ENCODE data around the gene GRIP2. TPM values are rescaled to one million over a fixed set of nuclear protein-coding genes. Genes with fewer than 3 reads are reported as not detected.

Gene GRIP2
- total and polyA plus RNA-seq, 2 donors (not counting 3 experiments of a cell fraction or from before 2014, with no cell fraction given): not detected

DNA sequence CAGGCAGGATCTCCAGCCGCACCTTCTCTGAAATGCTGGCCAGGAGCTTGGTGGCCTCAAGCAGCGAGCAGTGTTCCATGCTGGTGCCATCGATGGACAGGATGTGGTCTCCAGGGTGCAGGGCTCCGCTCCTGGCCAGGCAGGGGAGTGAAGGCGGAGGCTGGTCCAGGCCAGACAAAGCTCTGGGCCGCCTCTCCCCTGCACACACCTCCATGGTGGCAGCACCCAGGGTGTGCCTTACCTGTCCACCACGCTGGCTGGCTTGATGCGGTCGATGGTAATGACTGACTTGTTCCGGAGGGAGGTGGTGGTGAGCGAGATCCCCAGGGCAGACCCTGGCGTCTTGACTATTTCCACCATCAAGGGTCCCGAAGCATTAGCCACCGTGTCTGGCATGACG lies 20.0 kb downstream of the GRIP2 start:
- no peak for FAIRE-seq
- Histone ChIP-seq H3K4me2 (ENCODE audit: insufficient read depth, low read length) (no peak overlapping the region), H2AFZ (ENCODE audit: low read depth, low read length) (no peak overlapping the region), H3K36me3 (ENCODE audit: control insufficient read depth in 2 of 2, extremely low read depth in 1 of 2, insufficient read depth in 2 of 2, low read length in 2 of 2) (no peaks in the 10 kb centered on the region), H3K9ac (replicated peaks; ENCODE audit: extremely low read depth, insufficient read depth, low read length) (no peak overlapping the region), H3K9me1 (replicated peaks; ENCODE audit: control insufficient read depth, extremely low read depth, insufficient read depth, low read length) (no peaks in the 10 kb centered on the region), H3K27me3 (ENCODE audit: control insufficient read depth in 2 of 2, insufficient read depth in 2 of 2, low read length in 2 of 2) (no peaks in the 10 kb centered on the region), H3K9me3 (replicated peaks; ENCODE audit: control insufficient read depth, insufficient read depth, low read length) (no peaks in the 10 kb centered on the region), H3K4me3 (replicated peaks in 1 of 3; ENCODE audit: insufficient read depth in 1 of 3, low read depth in 1 of 3, low read length in 3 of 3) (no peak overlapping the region), H4K20me1 (replicated peaks; ENCODE audit: control insufficient read depth, extremely low read depth, insufficient read depth, low read length) (no peaks in the 10 kb centered on the region), H3K79me2 (ENCODE audit: control insufficient read depth, insufficient read depth, low read length) (no peaks in the 10 kb centered on the region), H3K4me1 (ENCODE audit: control insufficient read depth, extremely low read depth, insufficient read depth, low read length) (no peaks in the 10 kb centered on the region), H3K27ac (ENCODE audit: insufficient read depth, low read depth, low read length) (no peak overlapping the region)
- CTCF ChIA-PET: interaction anchor here (0.8 to 1.3 kb wide), 2 partner anchors 8 to 635 kb away, joined by 3 to 4 read pairs; no protein-coding TSS in a partner anchor
- no peak for TF ChIP-seq GATA2 (IDR thresholded peaks at IDR 0.05; ENCODE audit: insufficient read depth, insufficient read length, low read depth, low read length)
- TF ChIP-seq EZH2 (IDR thresholded peaks at IDR 0.05; ENCODE audit: borderline replicate concordance, low read depth, low read length, severe bottlenecking): no peak
- TF ChIP-seq FOS (IDR thresholded peaks at IDR 0.05; ENCODE audit: borderline replicate concordance, insufficient read depth, low read length): no peak
- TF ChIP-seq, protein P1, sequence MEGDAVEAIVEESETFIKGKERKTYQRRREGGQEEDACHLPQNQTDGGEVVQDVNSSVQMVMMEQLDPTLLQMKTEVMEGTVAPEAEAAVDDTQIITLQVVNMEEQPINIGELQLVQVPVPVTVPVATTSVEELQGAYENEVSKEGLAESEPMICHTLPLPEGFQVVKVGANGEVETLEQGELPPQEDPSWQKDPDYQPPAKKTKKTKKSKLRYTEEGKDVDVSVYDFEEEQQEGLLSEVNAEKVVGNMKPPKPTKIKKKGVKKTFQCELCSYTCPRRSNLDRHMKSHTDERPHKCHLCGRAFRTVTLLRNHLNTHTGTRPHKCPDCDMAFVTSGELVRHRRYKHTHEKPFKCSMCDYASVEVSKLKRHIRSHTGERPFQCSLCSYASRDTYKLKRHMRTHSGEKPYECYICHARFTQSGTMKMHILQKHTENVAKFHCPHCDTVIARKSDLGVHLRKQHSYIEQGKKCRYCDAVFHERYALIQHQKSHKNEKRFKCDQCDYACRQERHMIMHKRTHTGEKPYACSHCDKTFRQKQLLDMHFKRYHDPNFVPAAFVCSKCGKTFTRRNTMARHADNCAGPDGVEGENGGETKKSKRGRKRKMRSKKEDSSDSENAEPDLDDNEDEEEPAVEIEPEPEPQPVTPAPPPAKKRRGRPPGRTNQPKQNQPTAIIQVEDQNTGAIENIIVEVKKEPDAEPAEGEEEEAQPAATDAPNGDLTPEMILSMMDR (IDR thresholded peaks at IDR 0.05; ENCODE audit: extremely low read depth in 1 of 2, insufficient read depth in 1 of 2, low read depth in 1 of 2, low read length in 2 of 2): no peak
- TF ChIP-seq POLR2A (IDR thresholded peaks at IDR 0.05; ENCODE audit: low read depth, low read length): no peak
- dilution Hi-C loops (cut with MboI; ENCODE audit: extremely low pct_ligation_motif_present, low sequenced_read_pairs) (no loop called here), intact Hi-C loops (cut with micrococcal nuclease) (no loop called here)
- BruUV-seq (replicated peaks): no TSS peak
- POLR2A ChIA-PET: no interaction called here
- no peak for DNase-seq (ENCODE audit: low read depth, low spot score)

DNA sequence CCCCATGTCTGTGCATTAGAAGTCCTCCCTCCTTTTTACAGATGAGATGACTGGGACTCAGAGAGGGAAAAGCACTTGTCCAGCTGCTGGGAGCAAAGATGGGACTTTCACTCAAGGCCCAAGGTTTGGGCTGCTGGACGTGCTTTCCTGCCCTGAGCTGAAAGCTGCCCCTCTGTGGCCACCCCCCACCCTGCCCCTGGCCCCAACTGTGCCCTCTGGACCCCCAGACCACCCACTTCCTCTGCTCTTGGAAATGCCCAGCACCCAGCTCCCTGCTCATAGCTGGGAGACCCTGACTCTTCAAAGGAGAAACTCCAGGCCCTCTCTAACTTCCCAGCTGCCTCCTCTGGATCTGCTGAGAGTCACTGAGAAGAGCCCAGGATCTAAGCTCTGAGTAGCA lies 20.7 kb downstream of the GRIP2 start:
- H3K27ac ChIP-seq (ENCODE audit: insufficient read depth, low read depth, low read length): no peak overlapping the region
- no peak overlapping the region for H3K9ac ChIP-seq (replicated peaks; ENCODE audit: extremely low read depth, insufficient read depth, low read length)
- no peaks in the 10 kb centered on the region for H3K79me2 ChIP-seq (ENCODE audit: control insufficient read depth, insufficient read depth, low read length)
- no peaks in the 10 kb centered on the region for H4K20me1 ChIP-seq (replicated peaks; ENCODE audit: control insufficient read depth, extremely low read depth, insufficient read depth, low read length)
- intact Hi-C loops (cut with micrococcal nuclease): no loop called here
- FAIRE-seq (no peak), DNase-seq (ENCODE audit: low read depth, low spot score) (no peak)
- no peaks in the 10 kb centered on the region for H3K27me3 ChIP-seq (ENCODE audit: control insufficient read depth in 2 of 2, insufficient read depth in 2 of 2, low read length in 2 of 2)
- no peaks in the 10 kb centered on the region for H3K4me1 ChIP-seq (ENCODE audit: control insufficient read depth, extremely low read depth, insufficient read depth, low read length)
- H3K4me2 ChIP-seq (ENCODE audit: insufficient read depth, low read length): no peak overlapping the region
- H3K4me3 ChIP-seq (replicated peaks in 1 of 3; ENCODE audit: insufficient read depth in 1 of 3, low read depth in 1 of 3, low read length in 3 of 3): no peak overlapping the region
- ChIA-PET POLR2A (no interaction called here), CTCF (interaction anchor here (0.9 to 1.3 kb wide), 2 partner anchors 9 to 316 kb away, joined by 3 read pairs; no protein-coding TSS in a partner anchor)
- H3K9me3 ChIP-seq (replicated peaks; ENCODE audit: control insufficient read depth, insufficient read depth, low read length): no peaks in the 10 kb centered on the region
- no peaks in the 10 kb centered on the region for H3K36me3 ChIP-seq (ENCODE audit: control insufficient read depth in 2 of 2, extremely low read depth in 1 of 2, insufficient read depth in 2 of 2, low read length in 2 of 2)
- no TSS peak for BruUV-seq (replicated peaks)
- dilution Hi-C loops (cut with MboI; ENCODE audit: extremely low pct_ligation_motif_present, low sequenced_read_pairs): no loop called here
- H2AFZ ChIP-seq (ENCODE audit: low read depth, low read length): no peak overlapping the region
- TF ChIP-seq POLR2A (IDR thresholded peaks at IDR 0.05; ENCODE audit: low read depth, low read length): no peak
- no peak for TF ChIP-seq POLR2AphosphoS5 (IDR thresholded peaks at IDR 0.05; ENCODE audit: insufficient read depth, low read depth, low read length)
- TF ChIP-seq EZH2 (IDR thresholded peaks at IDR 0.05; ENCODE audit: borderline replicate concordance, low read depth, low read length, severe bottlenecking): no peak
- TF ChIP-seq FOS (IDR thresholded peaks at IDR 0.05; ENCODE audit: borderline replicate concordance, insufficient read depth, low read length): no peak
- TF ChIP-seq, protein P1 (IDR thresholded peaks at IDR 0.05; ENCODE audit: extremely low read depth in 1 of 2, insufficient read depth in 1 of 2, low read depth in 1 of 2, low read length in 2 of 2): no peak
- TF ChIP-seq MYC (IDR thresholded peaks at IDR 0.05; ENCODE audit: low read depth, low read length): no peak
- TF ChIP-seq, protein P2, sequence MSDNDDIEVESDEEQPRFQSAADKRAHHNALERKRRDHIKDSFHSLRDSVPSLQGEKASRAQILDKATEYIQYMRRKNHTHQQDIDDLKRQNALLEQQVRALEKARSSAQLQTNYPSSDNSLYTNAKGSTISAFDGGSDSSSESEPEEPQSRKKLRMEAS (IDR thresholded peaks at IDR 0.05; ENCODE audit: insufficient read depth, insufficient read length): no peak
- TF ChIP-seq GATA2 (IDR thresholded peaks at IDR 0.05; ENCODE audit: insufficient read depth, insufficient read length, low read depth, low read length): no peak
- no peaks in the 10 kb centered on the region for H3K9me1 ChIP-seq (replicated peaks; ENCODE audit: control insufficient read depth, extremely low read depth, insufficient read depth, low read length)

Data from endothelial cell of umbilical vein (primary cell).